Measurements from ENCODE around the gene SUCLG2.

- TF ChIP-seq TOX (CRISPR knock-in tag; IDR thresholded peaks at IDR 0.05; ENCODE audit: borderline replicate concordance) (no peak), PATZ1 (CRISPR knock-in tag; IDR thresholded peaks at IDR 0.05; ENCODE audit: borderline replicate concordance) (no peak), ZNF8 (CRISPR knock-in tag; IDR thresholded peaks at IDR 0.05) (no peak), CREB5 (CRISPR knock-in tag; IDR thresholded peaks at IDR 0.05; ENCODE audit: low read depth) (no peak), RARB (CRISPR knock-in tag; IDR thresholded peaks at IDR 0.05) (no peak), ZFP30 (CRISPR knock-in tag; IDR thresholded peaks at IDR 0.05) (no peak), TCF4 (CRISPR knock-in tag; IDR thresholded peaks at IDR 0.05; ENCODE audit: borderline replicate concordance) (no peak), PPARA (CRISPR knock-in tag; IDR thresholded peaks at IDR 0.05; ENCODE audit: borderline replicate concordance) (no peak), ZC3H10 (CRISPR knock-in tag; IDR thresholded peaks at IDR 0.05) (no peak), SNAI2 (CRISPR knock-in tag; IDR thresholded peaks at IDR 0.05) (no peak), CSRNP3 (CRISPR knock-in tag; IDR thresholded peaks at IDR 0.05) (no peak)
Observed at GRCh38 chr3:67517781-67518180, 136.6 kb downstream of the SUCLG2 start.

All from SK-N-SH treated with all-trans-retinoic acid at 6 μM for 48 hours (cell line).